DMS79 (cell line): ENCODE data around the gene WBP1.

ENCODE experiments used
- DNase-seq: peaks from one replicate; lab custom pipeline; 2025; lab: John Stamatoyannopoulos, UW

WBP1 gene

DNA sequence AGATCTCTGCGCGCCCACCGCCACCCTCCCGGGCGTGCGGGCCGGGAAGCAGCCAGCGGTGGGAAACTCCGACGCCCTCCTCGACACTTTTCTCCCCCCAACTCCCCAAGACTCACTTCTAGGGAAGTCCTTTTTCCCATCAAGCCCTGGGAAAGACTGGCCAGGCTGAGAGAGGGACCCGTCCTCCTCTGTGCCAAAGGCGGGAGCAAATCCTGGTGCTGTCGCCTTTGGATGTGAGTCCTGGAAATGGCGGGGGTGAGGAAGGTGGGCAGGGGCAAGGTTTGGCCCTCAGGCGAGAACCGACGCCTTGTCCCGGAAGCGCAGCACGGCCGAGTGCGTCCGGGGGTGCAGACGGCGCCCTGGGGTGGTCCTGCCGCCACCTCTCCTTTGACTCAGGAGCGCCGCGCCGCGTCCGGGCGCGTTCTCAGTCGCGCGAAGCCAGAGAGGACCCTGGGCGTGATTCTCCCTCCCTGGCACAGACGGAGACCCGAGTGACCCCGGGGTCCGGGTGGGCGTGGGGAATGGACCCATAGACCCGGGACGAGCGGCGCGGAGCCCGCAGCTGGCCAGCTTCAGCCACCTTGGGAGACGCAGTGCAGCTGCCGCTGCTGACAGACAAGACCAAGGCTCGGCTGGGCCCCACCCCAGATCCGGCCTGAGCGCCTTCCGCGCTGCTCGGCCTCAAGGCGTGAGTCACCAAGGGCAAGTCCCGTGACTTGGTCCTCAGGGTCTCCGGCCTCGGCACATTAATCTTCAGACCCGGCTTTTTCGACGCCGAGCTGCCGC is 44.7 kb downstream of the WBP1 start:
- DNase-seq: no peak

- no peak for DNase-seq
Measured at GRCh38 chr2:74503506-74504475, 45.6 kb downstream of the WBP1 start.

GRCh38 chr2:74504591-74504990 is 46.4 kb downstream of the WBP1 start:
- no peak for DNase-seq

DNA sequence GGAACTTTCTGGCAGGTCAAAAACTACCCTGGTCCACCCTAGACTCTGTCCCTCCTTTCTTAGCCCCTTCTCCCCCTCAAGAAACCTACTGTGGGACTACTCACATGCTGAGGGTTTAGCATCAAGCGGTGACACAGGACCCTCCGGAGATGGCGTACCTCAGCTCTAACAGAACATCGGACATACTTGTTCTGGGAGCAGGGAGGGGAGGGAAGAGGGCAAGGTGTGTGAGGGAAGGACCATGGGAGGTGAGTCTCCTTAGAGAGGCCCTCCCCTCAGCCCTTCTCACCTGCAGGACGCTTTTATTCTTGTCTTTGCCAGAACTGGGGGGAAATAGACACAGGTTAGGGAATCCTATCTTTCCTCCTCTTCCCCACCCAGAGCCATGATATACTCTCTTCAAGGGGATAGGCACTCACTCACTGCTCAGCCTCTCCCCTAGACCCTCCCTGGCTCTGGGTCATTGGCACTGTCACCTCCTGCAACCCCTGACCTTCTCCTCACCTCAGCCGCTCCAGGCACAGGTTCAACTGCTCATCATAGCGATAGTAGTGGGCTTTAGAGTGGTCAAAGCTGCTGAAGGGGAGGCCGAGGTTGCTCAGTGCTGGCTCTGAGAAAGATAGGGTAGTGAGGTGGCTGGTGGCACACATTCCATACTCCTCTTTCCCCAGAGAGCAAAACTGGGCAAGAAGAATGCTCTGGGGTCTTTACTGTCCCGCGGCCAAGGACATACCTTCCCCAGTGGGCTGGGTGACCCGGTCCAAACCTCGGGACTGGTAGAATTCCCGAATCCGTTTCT is 47.4 kb downstream of the WBP1 start:
- DNase-seq: no peak

DNA sequence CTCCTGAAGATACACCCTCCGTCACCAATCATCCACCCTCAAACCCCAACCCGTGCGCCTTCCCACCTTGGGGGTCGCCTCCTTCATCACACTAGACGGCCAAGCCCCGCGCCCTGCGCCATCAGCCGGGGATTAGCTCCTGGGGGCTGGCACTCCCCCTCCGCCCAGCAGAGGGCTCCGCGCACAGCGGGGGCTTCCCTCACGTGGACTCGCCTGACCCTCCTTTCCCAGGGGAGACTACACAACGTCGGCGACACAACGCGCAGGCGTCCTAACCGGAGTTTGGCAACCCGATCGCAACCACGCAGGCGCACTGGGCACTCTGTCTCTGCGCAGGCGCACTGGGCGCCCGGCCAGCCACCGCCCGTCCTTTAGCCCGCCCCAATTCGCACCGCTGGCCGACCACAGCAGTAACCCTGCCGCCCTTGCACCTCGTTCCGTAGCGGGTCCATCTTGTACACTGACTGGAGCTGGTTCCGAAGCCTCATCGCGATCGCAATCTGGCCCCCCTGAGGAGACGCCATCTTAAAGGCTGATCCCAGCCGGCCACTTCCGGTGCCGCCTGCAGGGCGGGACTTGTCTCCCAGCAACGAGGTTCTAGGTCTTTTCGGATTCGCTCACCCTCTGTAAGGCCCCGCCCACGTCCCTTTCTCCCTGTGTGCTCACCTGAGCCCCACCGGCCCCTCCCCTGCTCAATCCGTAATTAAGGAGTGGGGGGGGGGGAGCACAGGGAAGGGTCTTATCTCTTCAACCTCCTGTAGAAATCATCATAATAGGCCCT is 49.1 kb downstream of the WBP1 start, which contains the start of gene PCGF1:
PCGF1 (minus strand) TSS at position 551 of the 781 bp plus-strand sequence; CDS start at position 524, 27 bp downstream.
- peak; percentile 98 for DNase-seq

DNA sequence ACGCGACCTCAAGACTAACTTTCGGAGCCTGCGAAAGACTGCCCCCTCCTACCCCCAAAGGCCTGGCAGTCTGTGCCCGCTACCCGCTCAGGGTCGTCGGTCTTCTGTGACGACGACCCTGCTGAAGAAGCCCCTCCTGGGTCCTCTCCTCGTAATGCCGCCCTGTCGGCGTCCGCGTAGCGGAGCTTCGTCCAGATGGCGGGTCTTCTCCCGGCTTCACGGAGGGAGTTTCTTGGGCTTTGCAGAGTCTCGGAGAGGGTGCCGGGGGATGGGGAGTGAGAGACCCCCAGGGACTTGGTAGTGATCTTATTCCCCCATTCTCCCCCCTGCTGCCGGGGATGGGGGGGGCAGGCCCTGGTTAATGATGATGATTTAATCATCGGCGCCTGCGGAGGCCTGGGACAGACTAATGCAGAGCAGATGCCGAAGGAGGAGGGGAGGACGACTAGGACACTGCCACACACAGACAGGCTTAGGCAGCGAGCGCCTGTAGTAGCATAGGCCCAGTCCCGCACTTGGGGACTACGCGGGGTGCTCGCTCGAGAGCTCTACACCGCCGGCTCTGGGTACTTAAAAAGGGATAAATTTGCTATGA is 49.8 kb downstream of the WBP1 start:
- DNase-seq: no peak

GRCh38 chr2:74510272-74510671 is 52.0 kb downstream of the WBP1 start:
- DNase-seq: no peak
